T-helper 1 cell treated with Interleukin-12 subunit alpha and Interleukin-12 subunit beta and Interleukin-4 antibody, amounts not matched to agents 30 ng/mL and 1 ng/mL, for 36 hours (primary cell): Measurements from ENCODE around the gene TEKT2. TPM values are rescaled to one million over a fixed set of nuclear protein-coding genes. Genes with fewer than 3 reads are reported as not detected.

ENCODE experiments used
- intact Hi-C: fragments of 100-400 bp; cut with micrococcal nuclease; formaldehyde crosslinking; loops from one replicate; pipeline ENCODE4 v1.15.1; 2024
- total RNA-seq: library from RNA; stranded (reverse); gene quantifications from 2 replicates; pipeline ENCODE4 v1.2.3, GENCODE V29; 2022

Gene TEKT2
- total RNA-seq, 1 donor from 2014 or later: 0.12 TPM

DNA sequence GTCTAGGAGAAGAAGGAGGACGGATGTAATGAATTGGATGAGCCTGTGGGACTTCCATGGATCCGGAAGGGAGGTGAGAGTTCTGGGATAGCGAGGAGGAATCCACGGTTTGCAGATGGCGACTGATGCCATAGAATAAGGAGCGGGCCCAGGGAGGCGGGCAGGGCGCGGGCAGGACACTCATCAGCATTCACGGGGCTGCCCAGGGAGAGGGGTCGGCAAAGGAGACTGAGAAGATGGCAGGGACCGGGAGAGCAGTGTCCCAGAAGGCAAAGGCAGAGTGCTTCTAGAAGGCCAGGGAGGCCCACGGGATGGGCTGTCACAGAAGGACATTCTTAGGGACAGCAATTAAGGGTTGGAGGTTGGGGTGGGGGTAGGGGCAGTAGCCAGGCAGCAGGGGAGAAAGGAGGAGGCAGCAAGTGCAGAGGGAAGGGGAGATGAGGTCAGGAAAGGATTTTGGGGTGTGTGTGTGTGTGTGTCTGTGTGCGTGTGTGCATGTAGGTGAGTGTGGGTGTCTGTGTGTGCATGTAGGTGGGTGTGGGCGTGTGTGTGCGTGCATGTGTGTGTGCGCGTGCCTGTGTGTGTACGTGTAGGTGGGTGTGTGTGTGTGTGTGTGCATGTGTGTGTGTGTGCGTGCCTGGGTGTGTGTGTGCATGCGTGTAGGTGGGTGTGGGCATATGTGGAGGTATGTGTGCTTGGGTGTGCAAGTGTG, 42.3 kb downstream of the TEKT2 start:
- intact Hi-C loops: no loop called here

DNA sequence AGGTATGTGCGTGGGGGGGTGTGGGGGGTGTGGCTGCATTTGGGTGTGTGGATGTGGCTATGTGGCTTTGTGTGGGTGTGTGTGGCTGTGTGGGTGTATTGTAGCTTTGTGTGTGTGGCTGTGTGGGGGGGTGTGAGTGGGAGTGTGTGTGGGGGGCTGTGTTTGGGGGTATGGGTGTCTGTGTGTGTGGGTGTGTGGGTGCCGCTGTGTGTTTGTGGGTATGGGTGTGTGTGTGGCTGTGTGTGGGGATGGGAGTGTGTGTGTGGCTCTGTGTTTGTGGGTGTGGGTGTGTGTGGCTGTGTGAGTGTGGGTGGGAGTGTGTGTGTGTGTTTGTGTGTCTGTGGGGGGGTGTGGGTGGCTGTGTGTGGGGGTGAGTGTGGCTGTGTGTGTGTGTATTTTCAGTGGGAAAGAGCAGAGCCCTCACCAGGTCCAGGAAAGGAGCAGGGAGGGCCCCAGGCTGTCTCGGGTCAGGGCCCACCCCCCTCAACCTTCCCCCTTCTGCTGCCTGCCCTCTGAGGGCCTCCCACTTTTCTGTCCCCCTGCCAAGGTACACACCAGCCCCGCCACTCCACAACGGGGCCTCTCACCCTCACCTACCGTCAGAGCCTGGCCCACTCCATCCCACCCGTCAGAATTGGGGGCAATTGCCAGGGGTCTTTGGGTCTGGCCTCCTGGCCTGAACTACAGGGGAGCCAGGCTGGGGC, 43.1 kb downstream of the TEKT2 start:
- intact Hi-C loops: no loop called here

GRCh38 chr1:36128126-36128904, 44.4 kb downstream of the TEKT2 start:
- intact Hi-C loops: no loop called here

GRCh38 chr1:36128905-36129206, 45.0 kb downstream of the TEKT2 start:
- intact Hi-C loops: no loop called here

DNA sequence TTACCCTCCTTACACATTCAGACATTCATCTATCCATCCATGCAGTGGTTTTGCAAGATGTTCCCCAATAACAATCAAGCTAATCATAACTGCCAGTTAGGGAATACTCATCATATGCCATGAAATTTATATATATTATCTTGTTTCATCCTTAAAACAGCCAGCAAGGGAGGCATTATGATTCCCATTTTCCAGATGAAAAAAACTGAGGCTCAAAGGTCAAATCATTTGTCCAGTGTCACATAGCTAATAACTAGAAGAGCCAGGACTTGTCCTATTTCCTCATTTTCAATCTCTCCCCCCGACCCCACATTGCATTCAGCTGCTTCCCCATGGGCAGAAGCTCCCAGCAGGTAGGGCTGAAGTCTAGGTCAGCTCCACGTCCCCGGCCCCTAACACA, 48.1 kb downstream of the TEKT2 start:
- intact Hi-C loops: no loop called here

- intact Hi-C loops: no loop called here
These were observed 49.6 kb downstream of the TEKT2 start for GRCh38 chr1:36133484-36133883.

DNA sequence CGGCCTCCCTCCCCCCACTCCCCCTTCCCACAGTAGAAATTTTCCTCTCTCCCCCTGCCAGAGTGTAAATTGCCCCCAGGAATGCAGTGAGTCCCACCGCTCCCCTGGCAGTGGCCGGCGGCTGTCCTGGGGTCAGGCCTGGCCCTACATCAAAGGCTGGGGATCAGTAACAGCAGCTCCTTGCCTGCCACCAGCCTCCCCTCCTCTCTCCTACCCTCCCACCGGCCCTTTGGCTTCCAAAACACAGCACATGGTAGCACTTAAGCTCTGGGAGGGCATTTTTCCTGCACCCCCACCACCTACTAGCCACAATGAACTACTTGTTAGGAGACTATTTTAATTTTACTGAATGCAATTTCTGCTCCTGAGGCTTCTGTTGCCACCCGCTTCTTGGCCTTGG, 50.1 kb downstream of the TEKT2 start:
- intact Hi-C loops: loop anchor here (1.0 kb wide), 1 partner anchor 35 kb away; no protein-coding TSS in a partner anchor

DNA sequence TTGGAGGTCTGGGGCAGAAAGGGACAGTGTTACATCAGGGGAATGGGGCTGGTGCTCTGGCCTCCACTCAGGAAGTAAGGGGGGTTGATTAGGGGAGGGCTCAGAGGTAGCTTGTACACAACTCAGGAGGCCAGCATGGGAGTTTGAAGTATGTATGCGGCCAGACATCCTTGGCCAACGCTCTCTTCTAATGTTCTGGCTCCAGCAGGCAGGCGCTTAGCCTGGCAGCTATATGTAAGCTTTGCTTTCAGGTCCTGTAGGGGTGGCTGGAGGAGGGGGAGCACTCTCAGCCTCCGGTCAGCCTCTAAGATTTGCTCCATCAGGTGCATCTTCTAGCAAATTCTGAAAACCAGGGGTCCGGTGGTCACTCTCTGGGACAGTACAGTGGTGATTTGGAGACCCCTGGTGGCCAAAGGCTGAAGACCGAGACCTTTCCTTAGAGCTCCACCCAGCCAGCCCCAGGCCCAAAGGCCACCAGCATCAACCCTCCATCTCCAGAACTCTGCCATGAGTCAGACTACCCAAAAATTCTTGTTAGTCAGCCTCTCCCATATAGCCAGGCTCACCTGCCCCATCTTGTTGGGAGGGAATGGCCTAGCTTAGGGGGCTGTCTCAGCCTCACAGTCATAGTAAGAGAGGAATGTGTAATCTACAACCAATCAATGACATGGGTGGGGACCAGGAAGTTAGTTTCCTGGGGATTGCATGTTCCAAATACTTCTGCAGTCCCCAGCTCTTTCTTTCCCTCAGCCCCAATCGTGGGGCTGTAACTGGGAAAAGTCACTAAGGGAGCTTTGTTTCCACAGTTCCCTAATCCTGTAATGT, 50.8 kb downstream of the TEKT2 start:
- intact Hi-C loops: loop anchor here (1.0 kb wide), 1 partner anchor 35 kb away; no protein-coding TSS in a partner anchor

DNA sequence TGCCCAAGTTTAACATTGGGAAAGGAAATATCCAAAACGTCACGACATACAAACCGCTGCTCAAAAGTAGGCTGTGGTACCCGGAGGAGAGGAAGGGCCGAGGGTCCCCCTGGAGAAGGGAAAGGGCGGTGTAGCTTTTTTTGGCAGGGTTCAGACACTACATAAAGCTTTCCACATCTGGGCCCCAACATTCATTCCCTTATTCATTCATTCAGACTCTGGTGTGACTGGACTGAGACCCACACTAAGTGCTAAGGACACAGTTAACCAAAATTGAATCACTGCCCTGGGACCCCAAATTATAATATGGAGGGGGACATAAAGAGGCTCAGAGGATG, 51.4 kb downstream of the TEKT2 start:
- intact Hi-C loops: no loop called here

GRCh38 chr1:36135796-36136195, 51.9 kb downstream of the TEKT2 start:
- intact Hi-C loops: no loop called here

GRCh38 chr1:36136535-36136934, 52.6 kb downstream of the TEKT2 start:
- intact Hi-C loops: no loop called here

DNA sequence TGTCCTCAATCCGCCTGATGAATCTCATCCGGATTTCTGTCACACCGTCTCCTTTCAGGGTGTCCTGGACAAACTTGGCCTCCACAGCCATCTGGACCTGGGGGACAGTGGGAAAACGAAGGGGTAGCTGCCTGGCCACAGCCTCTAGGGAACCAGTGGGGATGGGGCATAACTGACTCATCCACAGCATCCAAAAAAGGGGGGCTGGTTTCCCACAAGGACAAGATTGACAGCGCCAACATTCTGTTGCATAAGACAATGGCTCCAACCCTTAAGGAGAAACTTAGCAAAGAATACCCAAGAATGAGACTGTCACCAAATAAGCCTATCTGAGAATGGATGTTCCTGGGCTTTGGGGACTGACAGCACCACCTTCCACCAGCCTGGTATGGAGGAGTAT, 53.3 kb downstream of the TEKT2 start:
- intact Hi-C loops: no loop called here

- intact Hi-C loops: no loop called here
These were observed 53.9 kb downstream of the TEKT2 start for GRCh38 chr1:36137776-36138175.

Other genes with a start within 250 kb of the TEKT2 start
- 25.7 and 26.4 TPM in 2 replicates for gene AGO1, start 200.9 kb upstream of the TEKT2 start, total RNA-seq
- 31.0 and 31.1 TPM in 2 replicates for gene AGO3, start 153.0 kb upstream of the TEKT2 start, total RNA-seq
- 24.9 and 27.6 TPM in 2 replicates for gene ADPRS, start 4.8 kb downstream of the TEKT2 start, total RNA-seq
- not detected in 2 replicates for gene COL8A2, start 41.1 kb downstream of the TEKT2 start, total RNA-seq
- 62.8 and 65.8 TPM in 2 replicates for gene TRAPPC3, start 65.4 kb downstream of the TEKT2 start, total RNA-seq
- gene MAP7D1, start 72.1 kb downstream of the TEKT2 start, total RNA-seq: 256 and 260 TPM in 2 replicates
- 139 and 146 TPM in 2 replicates for gene THRAP3, start 140.3 kb downstream of the TEKT2 start, total RNA-seq
- gene SH3D21, start 222.3 kb downstream of the TEKT2 start, total RNA-seq: 6.5 and 7.2 TPM in 2 replicates
- 11.6 and 11.9 TPM in 2 replicates for gene EVA1B, start 239.6 kb downstream of the TEKT2 start, total RNA-seq